ENCODE measurements around the gene GCKR.
"Not testable (repeated sequence)": the region's sequence is repeated elsewhere in the genome, so short reads cannot be mapped to it uniquely, and the experiment has no call there.

The GCKR gene

DNA sequence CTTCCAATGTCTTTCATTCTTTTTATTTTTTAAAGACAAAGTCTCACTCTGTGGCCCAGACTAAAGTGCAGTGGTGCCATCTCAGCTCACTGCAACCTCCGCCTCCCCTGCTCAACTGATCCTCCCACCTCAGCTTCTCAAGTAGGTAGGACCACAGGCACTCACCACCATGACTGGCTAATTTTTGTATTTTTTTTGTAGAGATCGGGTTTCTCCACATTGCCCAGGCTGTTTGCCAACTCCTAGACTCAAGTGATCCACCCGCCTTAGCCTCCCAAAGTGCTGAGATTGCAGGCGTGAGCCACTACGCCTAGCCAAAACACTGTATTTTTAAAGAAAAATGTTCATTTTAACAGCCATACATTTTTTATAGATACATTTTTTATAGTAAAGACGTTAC is 12.7 kb downstream of the GCKR start:
- ATAC-seq, result no peak

DNA sequence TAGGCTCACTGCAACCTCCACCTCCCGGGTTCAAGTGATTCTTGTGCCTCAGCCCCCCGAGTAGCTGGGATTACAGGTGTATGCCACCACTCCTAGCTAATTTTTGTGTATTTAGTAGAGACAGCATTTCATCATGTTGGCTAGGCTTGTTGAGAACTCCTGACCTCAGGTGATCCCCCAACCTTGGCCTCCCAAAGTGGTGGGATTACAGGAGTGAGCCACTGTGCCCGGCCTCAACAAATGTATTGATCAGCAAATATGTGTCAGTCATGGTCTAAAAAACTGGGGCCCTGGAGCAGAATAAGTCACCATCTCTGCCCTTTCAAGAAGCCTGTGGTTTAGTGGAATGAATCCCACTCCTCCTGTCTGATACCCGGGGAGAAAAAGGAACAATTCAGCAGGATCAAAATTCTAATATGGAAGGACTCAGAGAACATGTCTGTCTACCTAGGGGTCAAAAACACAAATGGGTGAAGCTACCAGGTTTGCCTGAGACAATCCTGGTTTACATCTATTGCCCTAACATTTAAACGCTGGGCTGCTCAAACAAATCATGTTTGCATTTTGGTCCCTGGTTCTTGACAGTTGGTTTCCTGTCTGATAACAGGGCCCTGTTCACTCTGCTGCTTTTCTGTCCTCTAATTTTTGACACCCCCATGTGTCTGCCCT is 21.6 kb downstream of the GCKR start:
- ATAC-seq, result no peak

DNA sequence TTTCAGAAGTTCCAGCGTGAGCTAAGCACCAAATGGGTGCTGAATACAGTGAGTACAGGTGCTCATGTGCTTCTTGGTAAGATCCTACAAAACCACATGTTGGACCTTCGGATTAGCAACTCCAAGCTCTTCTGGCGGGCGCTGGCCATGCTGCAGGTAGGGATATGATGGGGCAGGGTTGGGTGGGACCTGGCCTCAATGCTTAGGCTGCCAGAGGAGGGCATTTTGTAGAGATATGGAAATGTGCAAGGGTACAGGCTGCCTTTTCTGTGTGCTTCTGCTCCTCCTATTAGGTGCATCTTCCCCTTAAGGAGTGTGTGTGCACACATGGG is 22.1 kb downstream of the GCKR start:
- no peak for ATAC-seq

DNA sequence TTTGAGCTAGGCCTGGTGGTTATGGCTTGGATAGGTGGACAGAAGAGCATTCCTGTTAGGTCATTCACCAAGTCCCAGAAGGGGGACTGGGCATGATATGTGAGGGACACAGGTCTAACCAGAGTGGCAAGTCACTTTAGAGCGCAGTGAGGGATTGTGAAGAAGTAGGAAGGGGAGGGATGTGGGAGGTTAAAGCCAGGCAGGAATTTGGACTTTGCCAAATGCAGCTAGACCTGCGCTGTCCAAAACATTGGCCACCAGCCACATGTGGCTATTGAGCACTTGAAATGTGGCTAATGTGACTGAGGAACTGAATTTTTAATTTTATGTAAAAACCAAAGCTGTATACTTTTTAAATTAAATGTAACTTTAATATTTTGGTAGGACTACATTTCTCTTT is 23.7 kb downstream of the GCKR start:
- ATAC-seq, result no peak

DNA sequence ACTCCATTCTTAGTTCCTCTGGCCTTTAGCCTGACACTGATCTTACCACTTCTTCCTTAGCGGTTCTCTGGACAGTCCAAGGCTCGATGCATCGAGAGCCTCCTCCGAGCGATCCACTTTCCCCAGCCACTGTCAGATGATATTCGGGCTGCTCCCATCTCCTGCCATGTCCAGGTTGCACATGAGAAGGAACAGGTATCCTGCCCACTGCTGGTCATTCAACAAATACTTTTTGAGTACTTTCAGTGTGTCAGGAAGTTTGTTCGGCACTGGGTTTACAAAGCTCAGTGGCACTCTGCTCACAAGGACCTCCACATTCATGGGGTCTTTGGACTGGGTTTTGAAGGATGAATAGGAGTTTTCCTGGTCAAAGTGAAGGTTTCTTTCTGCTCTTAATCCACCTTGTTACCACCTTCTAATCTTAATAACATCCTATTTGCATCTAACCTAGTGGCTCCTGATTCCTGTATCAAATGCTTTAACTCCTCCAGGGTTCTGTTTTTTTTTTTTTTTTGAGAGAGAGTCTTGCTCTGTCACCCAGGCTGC is 25.8 kb downstream of the GCKR start:
- ATAC-seq, result no peak

DNA sequence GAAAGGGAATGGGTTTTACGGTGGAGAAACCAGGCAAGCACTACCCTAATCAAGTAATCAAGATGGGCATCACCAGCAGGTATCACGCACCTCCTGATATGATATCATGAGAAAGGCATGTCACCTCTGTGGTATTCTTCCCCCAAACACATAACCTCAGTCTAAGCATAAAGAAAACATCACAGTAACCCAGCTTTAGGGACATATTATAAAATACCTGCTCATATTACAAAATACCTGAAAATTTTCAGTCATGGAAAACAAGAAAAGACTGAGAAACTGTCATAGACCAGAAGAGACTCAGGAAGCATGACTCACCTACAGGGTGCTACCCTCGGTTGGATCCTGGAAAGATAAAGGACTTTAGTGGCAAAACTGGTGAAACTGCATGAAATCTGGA is 30.5 kb downstream of the GCKR start:
- ATAC-seq, result no peak

DNA sequence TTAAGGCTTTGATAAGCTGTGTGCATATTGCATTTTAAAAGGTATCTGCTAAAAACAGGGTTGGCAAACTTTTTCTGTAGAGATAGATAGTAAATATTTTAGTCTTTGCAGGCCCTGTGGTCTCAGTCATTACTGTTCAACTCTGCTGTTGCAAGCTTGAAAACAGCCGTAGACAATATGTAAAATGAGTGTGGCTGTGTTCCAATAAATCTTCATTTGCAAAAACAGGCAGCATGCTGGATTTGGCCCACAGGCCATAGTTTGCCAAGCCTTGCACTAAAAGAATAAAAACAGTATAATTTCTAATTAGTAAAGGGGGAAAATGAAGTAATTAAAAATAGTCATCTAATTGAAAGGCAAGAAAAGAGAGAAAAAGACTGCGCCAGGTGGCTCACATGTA is 35.3 kb downstream of the GCKR start:
- no peak for ATAC-seq

DNA sequence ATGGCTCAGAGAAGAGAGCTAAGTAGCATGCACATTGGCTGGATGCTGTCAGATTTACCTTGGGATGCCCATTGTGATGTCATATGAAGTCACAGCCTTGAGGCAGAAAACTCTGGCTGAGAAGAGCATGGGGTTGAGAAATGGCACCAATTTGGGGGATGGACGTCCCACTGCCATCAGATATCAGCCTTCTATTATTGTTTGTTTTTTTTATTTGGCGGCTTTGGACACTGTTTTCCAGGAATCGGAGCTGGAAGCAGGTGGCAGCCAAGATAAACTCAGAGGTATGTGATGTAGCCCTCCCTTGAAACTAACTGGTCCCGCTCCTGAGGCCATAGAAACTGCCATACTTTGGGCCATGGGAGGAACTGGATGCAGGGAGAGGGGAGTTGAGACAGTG is 40.6 kb downstream of the GCKR start:
- ATAC-seq, result no peak

DNA sequence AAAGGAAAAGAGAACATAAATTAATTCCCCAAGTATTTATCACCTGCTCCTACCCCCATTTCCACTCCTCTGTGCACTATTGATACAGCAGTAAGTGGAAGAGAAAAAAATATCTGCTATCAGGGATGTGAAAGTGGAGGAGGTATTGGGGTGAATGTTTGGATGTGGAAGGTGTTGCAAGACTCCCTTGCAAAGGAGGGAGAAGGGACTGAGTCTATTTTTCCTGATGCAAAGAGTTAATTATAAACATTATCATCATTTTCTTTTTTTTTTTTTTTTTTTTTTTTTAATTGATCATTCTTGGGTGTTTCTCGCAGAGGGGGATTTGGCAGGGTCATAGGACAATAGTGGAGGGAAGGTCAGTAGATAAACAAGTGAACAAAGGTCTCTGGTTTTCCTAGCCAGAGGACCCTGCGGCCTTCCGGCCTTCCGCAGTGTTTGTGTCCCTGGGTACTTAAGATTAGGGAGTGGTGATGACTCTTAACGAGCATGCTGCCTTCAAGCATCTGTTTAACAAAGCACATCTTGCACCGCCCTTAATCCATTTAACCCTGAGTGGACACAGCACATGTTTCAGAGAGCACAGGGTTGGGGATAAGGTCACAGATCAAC is 42.3 kb downstream of the GCKR start:
- ATAC-seq, result not testable (repeated sequence)

DNA sequence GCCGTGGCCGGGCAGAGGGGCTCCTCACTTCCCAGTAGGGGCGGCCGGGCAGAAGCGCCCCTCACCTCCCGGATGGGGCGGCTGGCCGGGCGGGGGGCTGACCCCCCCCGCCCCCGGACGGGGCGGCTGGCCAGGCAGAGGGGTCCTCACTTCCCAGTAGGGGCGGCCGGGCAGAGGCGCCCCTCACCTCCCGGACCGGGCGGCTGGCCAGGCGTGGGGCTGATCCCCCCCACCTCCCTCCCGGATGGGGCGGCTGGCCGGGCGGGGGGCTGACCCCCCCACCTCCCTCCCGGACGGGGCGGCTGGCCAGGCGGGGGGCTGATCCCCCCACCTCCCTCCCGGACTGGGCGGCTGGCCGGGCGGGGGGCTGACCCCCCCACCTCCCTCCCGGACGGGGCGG is 43.0 kb downstream of the GCKR start:
- ATAC-seq, result not testable (repeated sequence)

DNA sequence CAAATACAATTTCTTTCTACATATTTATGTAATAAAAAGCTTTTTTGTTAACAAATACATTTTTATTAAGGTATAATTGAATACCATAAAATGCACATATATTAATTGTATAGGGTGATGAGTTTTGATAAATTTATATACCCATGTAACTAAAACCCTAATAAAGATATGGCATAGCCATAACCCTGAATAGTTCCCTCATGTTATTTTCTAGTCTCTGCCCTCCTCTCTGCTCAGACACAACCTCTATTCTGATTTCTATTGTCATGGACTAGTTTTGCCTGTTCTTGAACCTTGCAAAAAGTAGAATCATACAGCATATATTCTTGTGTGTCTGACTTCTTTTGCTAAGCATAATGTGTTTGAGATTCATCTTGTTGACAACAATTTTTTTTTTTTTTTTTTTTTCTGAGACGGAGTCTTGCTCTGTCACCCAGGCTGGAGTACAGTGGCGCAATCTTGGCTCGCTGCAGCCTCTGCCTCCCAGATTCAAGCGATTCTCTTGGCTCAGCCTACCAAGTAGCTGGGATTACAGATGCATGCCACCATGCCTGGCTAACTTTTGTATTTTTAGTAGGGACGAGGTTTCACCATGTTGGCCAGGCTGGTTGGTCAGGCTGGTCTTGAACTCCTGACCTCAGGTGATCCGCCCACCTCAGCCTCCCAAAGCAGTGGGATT is 47.6 kb downstream of the GCKR start:
- no peak for ATAC-seq

DNA sequence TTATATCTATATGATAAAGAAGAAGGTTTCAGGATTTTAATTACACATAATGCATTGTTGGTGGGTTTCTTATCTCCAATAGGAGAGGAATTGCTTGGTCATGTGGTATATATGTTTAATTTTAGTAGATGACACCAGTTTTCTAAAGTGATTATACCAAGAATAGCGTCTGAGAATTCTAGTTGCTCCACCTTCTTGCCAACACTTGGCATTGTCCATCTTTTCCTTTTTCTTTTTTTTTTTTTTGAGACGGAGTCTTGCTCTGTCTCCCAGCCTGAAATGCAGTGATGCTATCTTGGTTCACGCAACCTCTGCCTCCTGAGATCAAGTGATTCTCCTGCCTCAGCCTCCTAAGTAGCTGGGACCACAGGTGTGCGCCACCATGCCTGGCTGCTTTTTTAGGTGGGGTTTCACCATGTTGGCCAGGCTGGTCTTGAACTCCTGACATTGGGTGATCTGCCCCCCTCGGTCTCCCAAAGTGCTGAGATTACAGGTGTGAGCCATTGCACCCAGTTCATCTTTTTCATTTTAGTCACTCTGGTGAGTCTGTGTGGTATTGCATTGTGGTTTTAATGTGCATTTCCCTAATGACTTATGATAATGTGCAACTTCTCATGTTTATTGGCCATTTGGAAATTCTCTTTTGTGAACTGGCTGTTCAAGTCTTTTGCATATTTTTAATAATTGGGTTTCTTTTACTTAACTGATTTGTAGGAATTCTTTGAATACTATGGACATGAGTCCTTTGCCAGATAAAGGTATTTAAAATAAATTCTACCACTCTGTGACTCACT is 48.9 kb downstream of the GCKR start:
- peak; percentile 27 to 61 for ATAC-seq

DNA sequence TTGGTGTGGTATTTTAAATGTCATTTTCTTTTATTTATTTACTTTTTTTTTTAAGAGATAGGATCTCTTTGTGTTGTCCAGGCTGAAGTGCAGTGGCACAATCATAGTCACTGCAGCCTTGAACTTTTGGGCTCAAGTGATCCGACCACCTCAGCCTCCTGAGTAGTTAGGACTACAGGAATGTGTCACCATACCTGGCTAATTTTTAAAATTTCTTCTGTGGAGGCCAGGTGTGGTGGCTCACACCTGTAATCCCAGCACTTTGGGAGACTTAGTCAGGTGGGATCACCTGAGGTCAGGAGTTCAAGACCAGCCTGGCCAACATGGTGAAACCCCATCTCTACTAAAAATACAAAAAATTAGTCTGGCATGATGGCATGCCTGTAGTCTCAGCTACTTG is 52.7 kb downstream of the GCKR start:
- ATAC-seq, result no peak

DNA sequence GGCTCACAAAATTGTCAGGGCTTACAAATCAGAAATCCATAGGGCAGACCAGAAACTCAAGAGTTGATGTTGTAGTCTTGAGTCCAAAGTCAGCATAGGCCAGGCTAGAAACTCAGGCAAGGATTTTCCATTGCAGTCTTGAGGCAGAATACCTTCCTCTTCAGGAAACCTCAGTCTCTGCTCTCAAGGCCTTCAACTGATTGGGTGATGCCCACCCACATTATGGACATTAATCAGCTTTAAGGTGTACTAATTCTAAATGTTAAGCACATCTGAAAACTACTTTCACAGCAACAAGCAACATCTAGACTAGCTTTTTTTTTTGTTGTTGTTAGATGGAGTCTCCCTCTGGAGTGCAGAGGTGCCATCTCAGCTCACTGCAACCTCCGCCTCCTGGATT is 54.9 kb downstream of the GCKR start:
- no peak for ATAC-seq

DNA sequence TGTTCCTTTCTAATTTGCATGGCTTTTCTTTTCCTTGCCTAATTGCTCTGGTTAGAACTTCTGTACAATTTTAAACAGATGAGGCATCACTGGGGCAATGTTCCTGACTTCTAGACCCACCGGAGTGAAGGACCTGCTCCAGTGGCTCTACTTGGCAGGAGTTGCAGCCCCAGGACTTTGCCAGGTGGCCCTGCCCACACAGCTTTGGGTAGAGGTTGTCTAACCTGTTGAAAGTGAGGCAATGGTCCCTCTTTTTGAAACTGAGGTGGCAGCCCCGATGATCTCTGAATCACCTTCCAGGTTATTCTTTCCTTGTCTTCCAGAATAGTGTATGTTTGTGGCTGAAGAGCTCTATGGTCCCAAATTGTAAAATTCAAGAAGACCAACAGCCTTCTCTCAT is 56.3 kb downstream of the GCKR start:
- ATAC-seq, result no peak

DNA sequence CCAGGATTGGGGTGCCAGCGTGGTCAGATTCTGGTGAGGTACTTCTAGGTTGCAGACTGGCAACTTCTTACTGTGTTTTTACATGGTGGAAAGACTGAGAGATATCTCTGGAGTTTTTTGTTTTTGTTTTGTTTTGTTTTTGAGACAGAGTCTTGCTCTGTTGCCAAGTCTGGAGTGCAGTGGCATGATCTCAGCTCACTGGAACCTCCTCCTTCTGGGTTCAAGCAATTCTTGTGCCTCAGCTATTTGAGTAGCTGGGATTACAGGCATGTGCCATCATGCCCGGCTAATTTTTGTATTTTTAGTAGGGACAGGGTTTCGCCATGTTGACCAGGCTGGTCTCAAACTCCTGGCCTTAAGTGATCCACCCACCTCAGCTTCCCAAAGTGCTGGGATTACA is 57.8 kb downstream of the GCKR start:
- ATAC-seq, result not testable (repeated sequence)

DNA sequence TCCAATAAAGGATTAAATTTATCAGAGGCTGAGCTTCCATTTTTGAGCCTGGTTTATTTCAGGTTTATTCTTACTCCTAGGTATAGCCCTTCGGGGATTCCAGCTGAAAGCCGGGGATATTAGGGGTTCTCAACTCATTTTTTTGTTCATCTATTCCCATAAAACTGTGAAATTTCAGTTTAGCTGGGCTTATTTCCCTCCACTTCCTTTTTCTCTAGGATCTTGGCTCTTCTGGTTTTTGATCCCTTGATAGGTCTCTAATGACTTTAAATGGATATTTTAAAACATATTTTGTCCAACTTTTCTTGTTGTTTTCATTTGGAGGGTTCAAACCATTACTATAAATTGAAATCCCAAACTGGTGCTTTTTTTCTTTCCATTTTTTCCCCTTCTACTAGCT is 62.6 kb downstream of the GCKR start:
- no peak for ATAC-seq

DNA sequence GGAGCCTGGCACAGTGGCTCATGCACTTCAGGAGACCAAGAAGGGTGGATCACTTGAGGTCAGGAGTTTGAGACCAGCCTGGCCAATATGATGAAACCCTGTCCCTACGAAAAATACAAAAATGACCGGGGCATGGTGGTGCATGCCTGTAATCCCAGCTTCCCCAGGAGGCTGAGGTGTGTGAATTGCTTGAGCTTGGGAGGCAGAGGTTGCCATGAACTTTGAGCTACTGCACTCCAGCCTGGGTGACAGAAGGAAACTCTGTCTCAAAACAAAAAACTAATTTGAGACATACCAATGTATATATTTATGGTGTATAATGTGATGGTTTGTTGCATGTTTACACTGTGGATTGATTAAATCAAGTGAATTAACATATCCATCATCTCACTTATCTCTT is 64.4 kb downstream of the GCKR start:
- ATAC-seq, result no peak

DNA sequence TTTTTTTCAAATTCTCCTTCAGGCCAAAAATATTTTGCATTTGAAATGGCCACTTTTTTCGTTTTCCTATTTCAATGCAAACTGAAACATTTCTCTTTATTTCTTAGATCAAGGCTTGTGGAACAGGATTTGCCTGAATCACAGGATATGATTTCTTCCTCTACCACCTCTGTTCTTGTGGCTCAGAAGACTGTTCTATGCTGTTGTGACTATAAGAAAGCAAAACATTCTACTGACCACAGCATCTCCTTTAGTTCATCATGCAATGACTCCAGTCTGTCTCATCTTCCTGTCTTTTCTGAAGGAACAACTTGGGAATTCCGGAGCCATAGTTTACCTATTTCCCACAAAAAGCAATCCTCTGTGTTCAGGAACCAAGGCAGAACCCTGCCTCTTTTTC is 70.0 kb downstream of the GCKR start:
- ATAC-seq, result no peak

DNA sequence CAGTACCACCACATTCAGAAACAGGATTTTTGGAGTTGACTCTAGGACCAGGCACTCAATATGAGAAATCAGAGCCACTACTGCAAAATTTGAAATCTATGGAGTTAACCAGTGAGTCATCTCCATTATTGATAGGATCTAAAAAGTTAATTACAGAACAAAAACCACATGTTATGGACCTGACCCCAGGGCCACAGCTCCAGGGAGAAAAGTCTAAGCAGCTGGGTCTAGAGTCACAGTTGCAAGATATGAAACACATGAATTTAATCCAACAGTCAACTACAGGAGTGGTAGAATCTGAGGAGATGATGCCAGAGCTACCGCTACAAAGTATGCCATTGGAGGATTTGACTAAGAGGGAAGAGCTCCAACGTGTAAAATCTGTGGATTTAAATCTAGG is 72.8 kb downstream of the GCKR start:
- ATAC-seq, result no peak

DNA sequence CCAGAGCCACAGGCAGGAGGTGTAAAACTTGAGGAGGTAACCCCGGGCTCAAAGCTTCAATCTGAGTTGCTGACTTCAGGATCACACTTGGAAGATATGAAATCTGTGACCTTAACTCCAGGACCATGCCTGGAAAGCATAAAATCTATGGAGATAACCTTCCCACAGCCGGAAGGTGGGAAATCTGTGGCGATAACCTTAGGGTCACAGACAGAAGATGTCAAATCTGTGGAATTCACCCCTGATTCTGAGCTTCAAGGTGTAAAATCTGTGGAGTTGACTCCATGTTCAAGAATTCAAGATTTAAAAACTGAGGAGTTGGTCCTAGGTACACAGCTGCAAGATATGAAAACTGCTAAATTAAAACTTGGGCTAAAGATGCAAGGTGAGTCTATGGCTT is 74.6 kb downstream of the GCKR start:
- no peak for ATAC-seq

DNA sequence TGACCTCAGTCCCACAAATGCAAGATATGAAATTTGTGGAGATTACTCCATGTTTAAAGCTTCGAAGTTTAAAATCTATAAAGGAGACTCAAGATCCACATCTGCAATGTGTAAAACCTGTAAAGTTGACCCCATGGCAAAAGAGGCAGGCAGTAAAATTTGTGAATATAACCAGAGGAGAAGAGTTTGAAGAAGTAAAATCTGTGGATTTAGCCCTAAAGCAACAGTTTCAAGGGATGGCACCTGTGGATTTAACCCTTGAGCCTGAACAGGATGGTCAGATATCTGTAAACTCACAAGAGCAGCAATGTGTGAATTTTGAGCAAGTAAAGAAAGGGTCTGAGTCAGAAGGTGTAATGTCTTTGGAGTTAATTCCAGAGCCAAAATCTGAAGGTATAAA is 75.0 kb downstream of the GCKR start:
- no peak for ATAC-seq

DNA sequence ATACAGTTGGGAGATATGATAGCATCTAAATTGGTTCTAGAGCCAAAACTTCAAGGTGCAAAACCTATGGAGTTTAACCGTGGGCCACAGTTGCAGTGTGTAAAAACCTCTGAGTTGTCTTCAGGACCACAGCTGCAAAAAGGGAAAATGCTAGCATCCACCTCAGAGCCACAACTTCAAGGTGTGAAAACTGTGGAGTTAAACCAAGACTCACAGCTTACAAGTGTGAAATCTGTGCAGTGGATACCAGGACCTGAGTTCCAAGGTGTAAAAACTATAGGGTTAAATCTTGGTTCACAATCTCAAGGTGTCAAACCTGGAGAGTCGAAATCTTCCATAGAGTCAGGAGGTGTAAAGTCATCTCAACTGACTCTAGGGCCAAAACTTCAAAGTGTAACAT is 75.8 kb downstream of the GCKR start:
- ATAC-seq, result no peak

DNA sequence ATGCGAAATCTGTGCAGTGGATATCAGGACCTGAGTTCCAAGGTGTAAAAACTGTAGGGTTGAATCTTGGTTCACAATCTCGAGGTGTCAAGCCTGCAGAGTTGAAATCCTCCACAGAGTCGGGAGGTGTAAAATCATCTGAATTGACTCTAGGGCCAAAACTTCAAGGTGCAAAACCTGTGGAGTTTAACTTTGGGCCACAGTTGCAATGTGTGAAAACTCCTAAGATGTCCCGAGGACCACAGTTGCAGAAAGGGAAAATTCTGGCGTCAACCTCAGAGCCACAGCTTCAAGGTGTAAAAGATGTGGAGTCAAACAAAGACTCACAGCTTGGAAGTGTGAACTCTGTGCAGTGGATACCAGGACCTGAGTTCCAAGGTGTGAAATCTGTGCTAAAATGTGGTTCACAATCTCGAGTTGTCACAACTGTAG is 76.4 kb downstream of the GCKR start:
- no peak for ATAC-seq
